MM.1S (cell line): Measurements from ENCODE around the gene JSRP1.
"Not testable (repeated sequence)": the region's sequence is repeated elsewhere in the genome, so short reads cannot be mapped to it uniquely, and the experiment has no call there.

Experiments
- DNase-seq: peaks from one replicate; pipeline ENCODE4 v3.0.0-alpha.2; 2015
- H2AFZ ChIP-seq: fragments of 300-600 bp; sonication (generic); 2 replicates; pipeline ENCODE4 v1.6.0; 2016; ENCODE audit warnings: antibody characterized with exemption, low read length
- H3F3A ChIP-seq: fragments of 300-600 bp; sonication (generic); 2 replicates; pipeline ENCODE4 v1.6.1; 2016; ENCODE audit warnings: mild to moderate bottlenecking, antibody characterized with exemption, low read length, moderate library complexity, mixed read lengths; ENCODE audit not compliant: insufficient read depth
- H3K27ac ChIP-seq: fragments of 300-600 bp; sonication (generic); 2 replicates; pipeline ENCODE4 v1.5.1; 2016; ENCODE audit warnings: mild to moderate bottlenecking, low read length
- H3K27me3 ChIP-seq: fragments of 300-600 bp; sonication (generic); replicated peaks from 2 replicates; pipeline ENCODE4 v1.6.0; 2016; ENCODE audit warnings: low read length; ENCODE audit not compliant: insufficient read depth
- H3K36me3 ChIP-seq: fragments of 300-600 bp; sonication (generic); replicated peaks from 2 replicates; pipeline ENCODE4 v1.6.1; 2016; ENCODE audit warnings: mild to moderate bottlenecking, low read length, mixed read lengths; ENCODE audit not compliant: insufficient read depth
- H3K4me1 ChIP-seq: fragments of 300-600 bp; sonication (generic); 2 replicates; pipeline ENCODE4 v1.6.1; 2016; ENCODE audit warnings: low read length, mixed read lengths
- H3K4me2 ChIP-seq: fragments of 300-600 bp; sonication (generic); 2 replicates; pipeline ENCODE4 v1.6.0; 2016; ENCODE audit warnings: low read depth, low read length
- H3K4me3 ChIP-seq: fragments of 300-600 bp; sonication (generic); 2 replicates; pipeline ENCODE4 v1.5.1; 2016; ENCODE audit warnings: low read length, mixed read lengths
- H3K79me2 ChIP-seq: fragments of 300-600 bp; sonication (generic); 2 replicates; pipeline ENCODE4 v1.6.1; 2016; ENCODE audit warnings: mixed run types, low read length, mixed read lengths
- H3K9ac ChIP-seq: fragments of 300-600 bp; sonication (generic); 2 replicates; pipeline ENCODE4 v1.6.1; 2016; ENCODE audit warnings: low read length, mixed read lengths
- H3K9me2 ChIP-seq: fragments of 300-600 bp; sonication (generic); replicated peaks from 2 replicates; pipeline ENCODE4 v1.6.1; 2016; ENCODE audit warnings: mild to moderate bottlenecking, low read length, mixed read lengths; ENCODE audit not compliant: insufficient read depth
- H3K9me3 ChIP-seq: fragments of 300-600 bp; sonication (generic); replicated peaks from 2 replicates; pipeline ENCODE4 v1.6.1; 2016; ENCODE audit warnings: mild to moderate bottlenecking, low read length, mixed read lengths; ENCODE audit not compliant: insufficient read depth
- H4K20me1 ChIP-seq: fragments of 300-600 bp; sonication (generic); 2 replicates; pipeline ENCODE4 v1.6.1; 2016; ENCODE audit warnings: mild to moderate bottlenecking, low read length, moderate library complexity, mixed read lengths; ENCODE audit not compliant: insufficient read depth
- EZH2 ChIP-seq: fragments of 300-600 bp; sonication (generic); optimal IDR thresholded peaks from 2 replicates; pipeline ENCODE3; 2017; ENCODE audit warnings: low read depth, mild to moderate bottlenecking, antibody characterized with exemption, low read length, mixed read lengths
- EZH2phosphoT487 ChIP-seq: fragments of 300-600 bp; sonication (generic); IDR thresholded peaks from 2 replicates; pipeline ENCODE4 v1.6.1; 2018; ENCODE audit warnings: antibody characterized with exemption, low read length
- TF ChIP-seq, protein P1 (sequence below): fragments of 300-600 bp; sonication (generic); IDR thresholded peaks from 2 replicates; pipeline ENCODE4 v1.5.1; 2016; ENCODE audit warnings: antibody characterized with exemption, low read length, mixed read lengths

JSRP1 gene

GRCh38 chr19:2282862-2283237 lies 26.6 kb upstream of the JSRP1 start:
- Histone ChIP-seq H2AFZ (no peak overlapping the region), H4K20me1 (no peaks in the 10 kb centered on the region), H3K4me3 (no peak overlapping the region), H3F3A (no peaks in the 10 kb centered on the region), H3K9me3 (no peaks in the 10 kb centered on the region), H3K9me2 (no peaks in the 10 kb centered on the region), H3K36me3 (no peaks in the 10 kb centered on the region), H3K4me1 (no peaks in the 10 kb centered on the region), H3K9ac (no peak overlapping the region), H3K79me2 (no peaks in the 10 kb centered on the region), H3K4me2 (no peak overlapping the region), H3K27me3 (0 out of 2 replicates have a peak, but pooled peaks cover 4% of the 10 kb centered on the region), H3K27ac (no peak overlapping the region)
- no peak for DNase-seq
- TF ChIP-seq EZH2phosphoT487 (no peak), EZH2 (no peak)
- TF ChIP-seq, protein P1, sequence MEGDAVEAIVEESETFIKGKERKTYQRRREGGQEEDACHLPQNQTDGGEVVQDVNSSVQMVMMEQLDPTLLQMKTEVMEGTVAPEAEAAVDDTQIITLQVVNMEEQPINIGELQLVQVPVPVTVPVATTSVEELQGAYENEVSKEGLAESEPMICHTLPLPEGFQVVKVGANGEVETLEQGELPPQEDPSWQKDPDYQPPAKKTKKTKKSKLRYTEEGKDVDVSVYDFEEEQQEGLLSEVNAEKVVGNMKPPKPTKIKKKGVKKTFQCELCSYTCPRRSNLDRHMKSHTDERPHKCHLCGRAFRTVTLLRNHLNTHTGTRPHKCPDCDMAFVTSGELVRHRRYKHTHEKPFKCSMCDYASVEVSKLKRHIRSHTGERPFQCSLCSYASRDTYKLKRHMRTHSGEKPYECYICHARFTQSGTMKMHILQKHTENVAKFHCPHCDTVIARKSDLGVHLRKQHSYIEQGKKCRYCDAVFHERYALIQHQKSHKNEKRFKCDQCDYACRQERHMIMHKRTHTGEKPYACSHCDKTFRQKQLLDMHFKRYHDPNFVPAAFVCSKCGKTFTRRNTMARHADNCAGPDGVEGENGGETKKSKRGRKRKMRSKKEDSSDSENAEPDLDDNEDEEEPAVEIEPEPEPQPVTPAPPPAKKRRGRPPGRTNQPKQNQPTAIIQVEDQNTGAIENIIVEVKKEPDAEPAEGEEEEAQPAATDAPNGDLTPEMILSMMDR = no peak

- no peak within 1 kb of the TSS for H3K27ac ChIP-seq
- H3K27me3 ChIP-seq = 0 out of 2 replicates have a peak, but pooled peaks cover 4% of the 10 kb centered on the region
- no peak within 1 kb of the TSS for H3K4me2 ChIP-seq
- no peak within 1 kb of the TSS for H2AFZ ChIP-seq
- H3K4me3 ChIP-seq = no peak within 1 kb of the TSS
- H3K4me1 ChIP-seq = no peaks in the 10 kb centered on the region
- no peaks in the 10 kb centered on the region for H4K20me1 ChIP-seq
- H3K79me2 ChIP-seq = no peaks in the 10 kb centered on the region
- no peak for TF ChIP-seq EZH2
- no peak for TF ChIP-seq EZH2phosphoT487
- TF ChIP-seq, protein P1 = no peak
- H3K9me2 ChIP-seq = no peaks in the 10 kb centered on the region
- no peaks in the 10 kb centered on the region for H3F3A ChIP-seq
- no peak within 1 kb of the TSS for H3K9ac ChIP-seq
- no peak for DNase-seq
- H3K36me3 ChIP-seq = no peaks in the 10 kb centered on the region
- H3K9me3 ChIP-seq = no peaks in the 10 kb centered on the region
Measured at GRCh38 chr19:2282062-2282861, 26.0 kb upstream of the JSRP1 start, which contains the start of gene PEAK3. PEAK3 (minus strand) TSS chr19:2282175; CDS start chr19:2280931, 1,244 bp downstream.

DNA sequence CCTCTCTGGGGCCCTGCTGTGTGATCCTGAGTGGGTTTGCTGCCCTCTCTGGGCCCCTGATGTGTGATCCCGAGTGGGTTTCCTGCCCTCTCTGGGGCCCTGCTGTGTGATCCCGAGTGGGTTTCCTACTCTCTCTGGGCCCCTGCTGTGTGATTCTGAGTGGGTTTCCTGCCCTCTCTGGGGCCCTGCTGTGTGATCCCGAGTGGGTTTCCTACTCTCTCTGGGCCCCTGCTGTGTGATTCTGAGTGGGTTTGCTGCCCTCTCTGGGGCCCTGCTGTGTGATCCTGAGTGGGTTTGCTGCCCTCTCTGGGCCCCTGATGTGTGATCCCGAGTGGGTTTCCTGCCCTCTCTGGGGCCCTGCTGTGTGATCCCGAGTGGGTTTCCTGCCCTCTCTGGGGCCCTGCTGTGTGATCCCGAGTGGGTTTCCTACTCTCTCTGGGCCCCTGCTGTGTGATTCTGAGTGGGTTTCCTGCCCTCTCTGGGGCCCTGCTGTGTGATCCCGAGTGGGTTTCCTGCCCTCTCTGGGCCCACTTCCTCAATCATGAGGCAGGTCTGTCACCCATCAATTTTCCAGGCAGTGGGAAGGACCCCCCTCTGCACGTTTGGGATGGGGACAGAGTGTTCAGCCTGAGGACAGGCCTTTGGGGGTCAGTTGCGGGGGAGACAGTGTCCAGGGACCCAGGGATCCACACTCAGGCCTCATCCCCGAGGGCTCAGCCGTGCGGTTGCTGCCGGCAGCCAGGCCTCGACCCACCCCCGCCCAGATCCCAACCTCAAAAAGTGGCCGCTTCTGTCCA lies 25.2 kb upstream of the JSRP1 start:
- H3F3A ChIP-seq, H3K27me3 ChIP-seq, H3K4me1 ChIP-seq, H3K9ac ChIP-seq, DNase-seq, H3K4me2 ChIP-seq, H3K4me3 ChIP-seq, H3K79me2 ChIP-seq, H4K20me1 ChIP-seq, H3K27ac ChIP-seq, H2AFZ ChIP-seq, H3K9me3 ChIP-seq, H3K9me2 ChIP-seq, H3K36me3 ChIP-seq: not testable (repeated sequence)
